Measurements from ENCODE around the gene TPRN.

The TPRN gene

GRCh38 chr9:137161558-137162486, 38.7 kb downstream of the TPRN start:
- DNase-seq (ENCODE audit: low read depth): no peak

- DNase-seq (ENCODE audit: low read depth): no peak
These were observed 39.6 kb downstream of the TPRN start for GRCh38 chr9:137160716-137161557.

- no peak for DNase-seq (ENCODE audit: low read depth)
These were observed 40.5 kb downstream of the TPRN start for GRCh38 chr9:137160054-137160425.

GRCh38 chr9:137159105-137160053, 41.2 kb downstream of the TPRN start:
- no peak for DNase-seq (ENCODE audit: low read depth)

- DNase-seq (ENCODE audit: low read depth): no peak
These were observed 41.9 kb downstream of the TPRN start for GRCh38 chr9:137158625-137159024.

GRCh38 chr9:137157618-137158415, 42.7 kb downstream of the TPRN start:
- no peak for DNase-seq (ENCODE audit: low read depth)

GRCh38 chr9:137156567-137157375, 43.8 kb downstream of the TPRN start:
- peak; percentile 40 for DNase-seq (ENCODE audit: low read depth)

- no peak for DNase-seq (ENCODE audit: low read depth)
These were observed 47.6 kb downstream of the TPRN start for GRCh38 chr9:137152844-137153405.

- no peak for DNase-seq (ENCODE audit: low read depth)
These were observed 49.7 kb downstream of the TPRN start for GRCh38 chr9:137150617-137151457.

- DNase-seq (ENCODE audit: low read depth): no peak
These were observed 50.5 kb downstream of the TPRN start for GRCh38 chr9:137149942-137150616.

- no peak for DNase-seq (ENCODE audit: low read depth)
These were observed 51.2 kb downstream of the TPRN start for GRCh38 chr9:137149363-137149762.

GRCh38 chr9:137148661-137149060, 51.9 kb downstream of the TPRN start:
- no peak for DNase-seq (ENCODE audit: low read depth)

- no peak for DNase-seq (ENCODE audit: low read depth)
These were observed 52.3 kb downstream of the TPRN start for GRCh38 chr9:137148242-137148641.

- DNase-seq (ENCODE audit: low read depth): no peak
These were observed 52.8 kb downstream of the TPRN start for GRCh38 chr9:137147793-137148160.

- DNase-seq (ENCODE audit: low read depth): no peak
These were observed 53.3 kb downstream of the TPRN start for GRCh38 chr9:137147091-137147792.

- DNase-seq (ENCODE audit: low read depth): no peak
These were observed 54.0 kb downstream of the TPRN start for GRCh38 chr9:137146527-137146918.

GRCh38 chr9:137145731-137146526, 54.6 kb downstream of the TPRN start:
- no peak for DNase-seq (ENCODE audit: low read depth)

Measured in T follicular helper cell (primary cell).